ENCODE data around the gene SOX4.
"Not testable (repeated sequence)": the region's sequence is repeated elsewhere in the genome, so short reads cannot be mapped to it uniquely, and the experiment has no call there.

SOX4 gene

GRCh38 chr6:21593412-21593926 lies at the start of gene SOX4:
TSS of gene SOX4 (plus strand) at chr6:21593751. CDS start at chr6:21594535, 784 bp downstream.
- DNase-seq, result peak; percentile 69 to 88

GRCh38 chr6:21552286-21552685 lies 41.3 kb upstream of the SOX4 start:
- DNase-seq, result not testable (repeated sequence)

GRCh38 chr6:21554286-21554685 lies 39.3 kb upstream of the SOX4 start:
- no peak for DNase-seq

GRCh38 chr6:21555197-21555596 lies 38.4 kb upstream of the SOX4 start:
- no peak for DNase-seq

- DNase-seq, result no peak
These were observed 37.0 kb upstream of the SOX4 start for GRCh38 chr6:21556511-21556910.

GRCh38 chr6:21556968-21557721 lies 36.4 kb upstream of the SOX4 start:
- DNase-seq, result no peak

- no peak for DNase-seq
These were observed 34.3 kb upstream of the SOX4 start for GRCh38 chr6:21559238-21559637.

- DNase-seq, result no peak
These were observed 33.3 kb upstream of the SOX4 start for GRCh38 chr6:21560249-21560648.

- no peak for DNase-seq
These were observed 28.1 kb upstream of the SOX4 start for GRCh38 chr6:21565431-21565830.

- no peak for DNase-seq
These were observed 15.0 kb upstream of the SOX4 start for GRCh38 chr6:21578523-21578922.

- DNase-seq, result no peak
These were observed 10.9 kb upstream of the SOX4 start for GRCh38 chr6:21582651-21583050.

GRCh38 chr6:21586300-21586699 lies 7.3 kb upstream of the SOX4 start:
- DNase-seq, result no peak

- DNase-seq, result no peak
These were observed 6.8 kb upstream of the SOX4 start for GRCh38 chr6:21586740-21587178.

- peak; percentile 11 to 26 for DNase-seq
These were observed 6.2 kb upstream of the SOX4 start for GRCh38 chr6:21587179-21587960.

- peak; percentile 6 to 30 for DNase-seq
These were observed 5.5 kb upstream of the SOX4 start for GRCh38 chr6:21587961-21588480.

- DNase-seq, result peak; percentile 24 to 30
These were observed 4.8 kb upstream of the SOX4 start for GRCh38 chr6:21588481-21589351.

- DNase-seq, result peak; percentile 74 to 76
These were observed 3.9 kb upstream of the SOX4 start for GRCh38 chr6:21589352-21590345.

- no peak for DNase-seq
These were observed 3.2 kb upstream of the SOX4 start for GRCh38 chr6:21590346-21590745.

- no peak for DNase-seq
These were observed 2.1 kb upstream of the SOX4 start for GRCh38 chr6:21591446-21591845.

GRCh38 chr6:21592953-21593352 lies 598 bp upstream of the SOX4 start:
- DNase-seq, result no peak

- DNase-seq, result peak; percentile 2 to 10
These were observed 420 bp downstream of the SOX4 start for GRCh38 chr6:21593927-21594415.
